CD1c-positive myeloid dendritic cell (primary cell): ENCODE data around the gene CROCC2.

Source experiments
- DNase-seq: peaks from one replicate; pipeline ENCODE4 v3.0.0-alpha.2; 2016; ENCODE audit errors: extremely low spot score

CROCC2 gene

GRCh38 chr2:240956171-240956934 is 50.2 kb downstream of the CROCC2 start:
- no peak for DNase-seq

- DNase-seq, result no peak
Observed at GRCh38 chr2:240956935-240957655, 51.0 kb downstream of the CROCC2 start.

- DNase-seq, result no peak
Observed at GRCh38 chr2:240957656-240958365, 51.7 kb downstream of the CROCC2 start.

GRCh38 chr2:240958366-240959213 is 52.5 kb downstream of the CROCC2 start:
- no peak for DNase-seq

GRCh38 chr2:240959214-240959940 is 53.2 kb downstream of the CROCC2 start:
- DNase-seq, result no peak

GRCh38 chr2:240959941-240960308 is 53.8 kb downstream of the CROCC2 start:
- DNase-seq, result no peak

- peak; percentile 38 for DNase-seq
Observed at GRCh38 chr2:240960309-240960970, 54.3 kb downstream of the CROCC2 start.

- peak; percentile 71 for DNase-seq
Observed at GRCh38 chr2:240960971-240961876, 55.1 kb downstream of the CROCC2 start.

GRCh38 chr2:240961910-240962299 is 55.8 kb downstream of the CROCC2 start:
- DNase-seq, result no peak

- DNase-seq, result peak; percentile 68
Observed at GRCh38 chr2:240962300-240963064, 56.3 kb downstream of the CROCC2 start.

GRCh38 chr2:240963065-240963867 is 57.1 kb downstream of the CROCC2 start:
- DNase-seq, result no peak

GRCh38 chr2:240963868-240964703 is 58.0 kb downstream of the CROCC2 start:
- DNase-seq, result no peak

GRCh38 chr2:240964704-240965295 is 58.7 kb downstream of the CROCC2 start:
- DNase-seq, result no peak

- peak; percentile 66 for DNase-seq
Observed at GRCh38 chr2:240965296-240965904, 59.3 kb downstream of the CROCC2 start.

GRCh38 chr2:240965905-240966456 is 59.8 kb downstream of the CROCC2 start:
- DNase-seq, result peak; percentile 17

GRCh38 chr2:240966457-240966905 is 60.3 kb downstream of the CROCC2 start:
- no peak for DNase-seq
